Left hindlimb (tissue), 1 donor: ENCODE measurements around the gene PXDC1.

ENCODE experiments used
- DNase-seq: peaks from one replicate; pipeline ENCODE4 v3.0.0-alpha.2; 2018

Gene PXDC1

GRCh38 chr6:3746119-3746691, 5.3 kb downstream of the PXDC1 start:
- DNase-seq, result no peak

GRCh38 chr6:3745566-3746118, 5.9 kb downstream of the PXDC1 start:
- no peak for DNase-seq

GRCh38 chr6:3744901-3745470, 6.5 kb downstream of the PXDC1 start:
- no peak for DNase-seq

- DNase-seq, result no peak
These were observed 7.2 kb downstream of the PXDC1 start for GRCh38 chr6:3744211-3744900.

GRCh38 chr6:3743541-3743940, 8.0 kb downstream of the PXDC1 start:
- DNase-seq, result no peak

- peak; percentile 78 for DNase-seq
These were observed 8.8 kb downstream of the PXDC1 start for GRCh38 chr6:3742426-3743344.

GRCh38 chr6:3742076-3742425, 9.5 kb downstream of the PXDC1 start:
- DNase-seq, result no peak

- no peak for DNase-seq
These were observed 10.0 kb downstream of the PXDC1 start for GRCh38 chr6:3741477-3741871.

GRCh38 chr6:3740551-3741476, 10.7 kb downstream of the PXDC1 start:
- DNase-seq, result no peak

- no peak for DNase-seq
These were observed 12.1 kb downstream of the PXDC1 start for GRCh38 chr6:3739311-3739897.

GRCh38 chr6:3738381-3739131, 13.0 kb downstream of the PXDC1 start:
- DNase-seq, result no peak

- no peak for DNase-seq
These were observed 13.7 kb downstream of the PXDC1 start for GRCh38 chr6:3737831-3738210.

GRCh38 chr6:3737149-3737830, 14.2 kb downstream of the PXDC1 start:
- DNase-seq, result no peak

GRCh38 chr6:3735029-3735605, 16.4 kb downstream of the PXDC1 start:
- no peak for DNase-seq

GRCh38 chr6:3734023-3734422, 17.5 kb downstream of the PXDC1 start:
- no peak for DNase-seq

GRCh38 chr6:3733321-3733925, 18.1 kb downstream of the PXDC1 start:
- no peak for DNase-seq

GRCh38 chr6:3732345-3733141, 19.0 kb downstream of the PXDC1 start:
- peak; percentile 62 for DNase-seq

- no peak for DNase-seq
These were observed 19.8 kb downstream of the PXDC1 start for GRCh38 chr6:3731700-3732099.
